ENCODE data around the gene TAF11L2.
"Not testable (repeated sequence)": the region's sequence is repeated elsewhere in the genome, so short reads cannot be mapped to it uniquely, and the experiment has no call there.

GRCh38 chr5:17521501-17521900 is 23.5 kb downstream of the TAF11L2 start, which contains the start of gene TAF11L4:
- TF ChIP-seq EP300, POLR2A, CTCF (IDR thresholded peaks at IDR 0.05): not testable (repeated sequence)
